Stimulated activated CD8-positive, alpha-beta memory T cell treated with anti-CD3 and anti-CD28 coated beads, Interleukin-15, amount 100 ng/mL, for 24 hours (primary cell): ENCODE results near the gene SNAI1.

ENCODE experiments used
- DNase-seq: peaks from one replicate; pipeline ENCODE4 v3.0.0-alpha.2; 2020; ENCODE audit warnings: low read depth

Gene SNAI1

GRCh38 chr20:50013976-50014375 lies 31.2 kb downstream of the SNAI1 start:
- no peak for DNase-seq

DNA sequence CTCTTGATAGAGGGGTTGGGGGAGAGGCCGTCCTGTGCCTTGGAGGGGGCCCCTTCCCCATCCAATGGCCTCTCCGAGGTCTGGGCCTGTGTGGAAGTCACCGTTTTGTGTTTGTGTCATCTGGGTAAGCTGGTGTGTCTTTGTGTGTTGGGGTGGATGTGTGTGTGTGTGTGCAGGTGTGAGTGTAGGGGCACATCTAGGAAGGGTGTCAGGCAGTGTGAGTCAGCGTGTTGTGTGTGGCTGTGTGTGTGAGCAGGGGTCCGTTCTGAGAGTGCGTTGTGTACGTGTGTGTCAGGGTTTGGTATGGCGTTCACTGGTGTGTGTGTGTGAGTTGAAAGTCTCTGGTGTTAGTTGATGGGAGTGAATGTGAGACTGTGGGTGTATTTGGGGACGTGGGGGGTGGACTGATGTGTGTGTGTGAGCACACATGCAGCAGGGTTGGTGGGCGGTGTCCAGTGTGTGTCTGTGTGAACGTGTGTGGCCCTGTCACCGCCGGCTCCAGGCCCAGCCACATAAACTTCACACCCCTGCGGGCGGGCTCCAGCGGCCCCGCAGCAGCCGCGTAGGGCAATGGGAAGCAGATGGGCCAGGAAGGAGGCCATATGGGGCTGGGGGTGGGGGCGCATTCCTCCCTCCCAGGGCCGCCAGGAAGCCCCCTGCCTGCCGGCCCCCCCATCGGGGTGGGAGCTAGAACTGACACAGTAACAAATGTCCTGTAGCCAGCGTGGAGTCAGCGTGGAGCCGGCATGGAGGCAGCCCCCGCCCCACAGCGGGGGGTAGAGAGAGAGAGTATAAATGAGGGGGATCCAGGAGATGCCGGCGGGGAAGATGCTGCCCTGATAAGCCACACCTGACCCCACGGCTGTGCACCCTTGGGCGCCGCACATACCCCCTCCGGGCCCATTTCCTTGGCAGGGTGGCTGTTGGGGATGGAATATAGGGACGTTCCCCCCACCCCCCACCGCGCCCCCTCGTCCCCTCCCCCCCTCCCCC lies 32.1 kb downstream of the SNAI1 start:
- DNase-seq, result no peak

- no peak for DNase-seq
Observed at GRCh38 chr20:50015636-50015992, 32.8 kb downstream of the SNAI1 start.

GRCh38 chr20:50015993-50016770 lies 33.4 kb downstream of the SNAI1 start:
- DNase-seq, result no peak

DNA sequence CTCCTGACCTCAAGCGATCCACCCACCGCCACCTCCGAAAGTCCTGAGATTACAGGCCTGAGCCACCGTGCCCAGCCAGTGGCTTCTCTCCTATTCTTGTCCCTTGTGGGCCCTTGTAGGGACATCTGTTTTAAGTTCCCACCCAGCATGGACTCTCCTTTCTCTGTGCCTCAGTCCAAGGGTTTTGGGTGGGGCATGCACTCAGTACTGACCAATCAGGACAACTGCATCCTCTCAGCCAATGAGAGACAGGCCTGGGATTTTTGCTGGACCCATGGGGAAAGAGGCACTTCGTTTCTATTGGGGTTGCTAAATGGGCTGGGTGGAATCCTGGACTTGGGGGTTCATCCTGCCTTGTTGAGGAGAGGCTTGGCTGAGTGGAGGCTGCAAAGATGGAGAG lies 34.4 kb downstream of the SNAI1 start:
- DNase-seq, result no peak

DNA sequence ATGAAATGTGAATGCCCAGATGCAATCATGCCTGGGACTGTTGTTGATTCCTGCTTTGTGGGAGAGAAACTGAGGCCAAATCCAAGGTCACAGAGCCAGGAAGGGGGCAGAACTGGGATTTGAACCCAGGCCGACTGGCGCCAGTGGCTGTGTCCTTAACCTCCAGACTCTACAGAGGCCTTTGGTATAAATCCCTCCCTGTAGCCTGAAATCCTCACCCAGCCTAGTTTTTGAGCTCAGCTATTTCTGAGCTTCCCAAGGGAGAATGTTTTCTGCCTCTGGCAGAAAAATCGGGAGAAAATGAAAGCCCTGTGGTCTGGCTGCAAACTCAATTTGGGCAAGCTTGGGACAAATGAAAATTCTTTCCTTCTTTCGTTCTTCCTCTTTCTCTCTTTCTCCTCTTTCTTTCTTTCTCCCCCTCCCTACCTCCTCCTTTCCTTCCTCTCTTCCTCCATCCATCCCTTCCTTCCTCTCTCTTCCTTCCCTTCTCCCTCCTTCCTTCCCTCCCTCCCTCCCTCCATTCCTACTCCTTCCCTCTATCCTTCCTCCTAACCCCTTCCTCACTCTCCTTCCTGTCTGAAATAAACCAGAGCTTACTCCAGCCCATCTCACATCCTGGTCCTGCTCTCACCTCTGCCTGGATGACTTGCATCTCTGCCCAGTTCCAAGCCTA lies 34.9 kb downstream of the SNAI1 start:
- DNase-seq, result no peak

- DNase-seq, result no peak
Observed at GRCh38 chr20:50019466-50020256, 36.9 kb downstream of the SNAI1 start.

- no peak for DNase-seq
Observed at GRCh38 chr20:50020288-50020687, 37.5 kb downstream of the SNAI1 start.

DNA sequence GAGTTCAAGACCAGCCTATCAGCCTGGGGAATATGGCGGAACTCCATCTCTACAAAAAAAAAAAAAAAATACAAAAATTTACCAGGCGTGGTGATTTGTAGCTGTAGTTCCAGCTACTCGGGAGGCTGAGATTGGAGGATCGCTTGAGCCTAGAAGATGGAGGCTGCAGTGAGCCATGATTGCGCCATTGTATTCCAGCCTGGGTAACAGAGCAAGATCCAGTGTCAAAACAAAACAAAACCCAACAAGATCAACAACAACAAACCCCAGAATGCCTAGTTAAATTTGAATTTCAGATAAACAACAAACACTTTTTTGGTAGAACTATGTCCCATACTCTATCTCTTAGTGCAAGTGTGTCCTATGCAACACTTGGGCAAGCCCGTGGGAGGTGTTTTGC lies 39.9 kb downstream of the SNAI1 start:
- DNase-seq, result no peak

DNA sequence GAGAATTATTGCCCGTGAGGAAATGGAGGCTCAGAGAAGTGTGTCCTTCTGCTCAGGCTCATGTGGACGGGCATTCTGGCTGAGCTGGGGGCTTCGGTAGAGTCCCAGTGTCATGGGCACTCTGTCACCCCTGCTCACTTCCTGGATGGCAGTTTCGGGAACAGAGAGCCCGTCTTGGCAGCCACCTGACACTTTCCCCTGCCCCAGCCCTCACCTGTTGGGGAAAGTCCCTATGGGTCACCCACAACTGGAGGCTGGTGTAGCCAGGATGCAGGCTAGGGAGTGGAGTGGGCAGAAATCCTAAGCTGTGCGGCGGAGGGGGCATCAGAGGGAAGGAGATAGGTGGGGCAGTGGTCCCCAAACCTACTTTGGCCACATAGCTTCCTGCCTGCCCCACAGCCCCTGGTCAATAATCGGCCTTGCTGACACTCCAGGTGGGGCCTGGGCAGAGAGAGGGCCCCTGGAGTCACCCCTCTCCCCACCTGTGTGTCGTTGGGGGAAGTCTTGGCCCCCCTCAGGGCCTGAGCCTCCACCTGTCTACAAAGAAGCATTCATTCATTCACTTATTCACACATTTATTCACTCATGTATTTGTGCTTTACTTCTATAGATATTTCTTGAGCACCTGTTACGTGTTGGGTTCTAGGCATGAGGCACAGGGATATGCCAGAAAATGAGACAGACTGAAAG lies 40.5 kb downstream of the SNAI1 start:
- DNase-seq, result no peak

GRCh38 chr20:50026746-50027575 lies 44.2 kb downstream of the SNAI1 start:
- no peak for DNase-seq

GRCh38 chr20:50027611-50028105 lies 44.9 kb downstream of the SNAI1 start:
- DNase-seq, result no peak

DNA sequence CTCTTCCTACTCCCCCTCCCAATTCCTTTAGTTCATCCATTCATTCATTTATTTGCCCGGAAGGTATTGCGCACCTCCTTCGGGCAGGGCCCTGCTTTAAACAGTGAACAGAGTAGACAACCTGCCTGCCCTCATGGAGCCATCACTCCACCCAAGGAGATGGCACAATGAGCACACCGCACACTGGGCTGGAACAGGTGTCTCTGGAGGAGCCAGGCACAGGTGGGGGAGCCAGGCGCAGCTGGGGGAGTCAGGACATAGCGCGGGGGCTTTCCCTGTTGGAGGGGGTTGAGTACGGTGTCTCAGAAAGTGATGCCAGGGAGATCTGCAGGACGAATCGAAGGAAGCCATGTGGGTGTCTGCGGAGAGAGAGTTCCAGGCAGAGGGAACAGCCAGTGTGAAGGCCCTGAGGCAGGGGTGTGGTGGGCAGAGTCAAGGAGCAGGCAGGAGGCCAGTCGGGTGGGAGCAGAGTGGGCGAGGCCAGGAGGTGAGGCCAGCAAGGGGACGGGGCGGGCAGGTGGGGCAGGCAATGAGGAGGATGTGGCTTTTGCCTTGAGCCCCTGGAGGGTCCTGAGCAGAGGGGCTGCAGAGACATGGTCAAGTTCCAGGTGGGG lies 46.4 kb downstream of the SNAI1 start:
- no peak for DNase-seq

DNA sequence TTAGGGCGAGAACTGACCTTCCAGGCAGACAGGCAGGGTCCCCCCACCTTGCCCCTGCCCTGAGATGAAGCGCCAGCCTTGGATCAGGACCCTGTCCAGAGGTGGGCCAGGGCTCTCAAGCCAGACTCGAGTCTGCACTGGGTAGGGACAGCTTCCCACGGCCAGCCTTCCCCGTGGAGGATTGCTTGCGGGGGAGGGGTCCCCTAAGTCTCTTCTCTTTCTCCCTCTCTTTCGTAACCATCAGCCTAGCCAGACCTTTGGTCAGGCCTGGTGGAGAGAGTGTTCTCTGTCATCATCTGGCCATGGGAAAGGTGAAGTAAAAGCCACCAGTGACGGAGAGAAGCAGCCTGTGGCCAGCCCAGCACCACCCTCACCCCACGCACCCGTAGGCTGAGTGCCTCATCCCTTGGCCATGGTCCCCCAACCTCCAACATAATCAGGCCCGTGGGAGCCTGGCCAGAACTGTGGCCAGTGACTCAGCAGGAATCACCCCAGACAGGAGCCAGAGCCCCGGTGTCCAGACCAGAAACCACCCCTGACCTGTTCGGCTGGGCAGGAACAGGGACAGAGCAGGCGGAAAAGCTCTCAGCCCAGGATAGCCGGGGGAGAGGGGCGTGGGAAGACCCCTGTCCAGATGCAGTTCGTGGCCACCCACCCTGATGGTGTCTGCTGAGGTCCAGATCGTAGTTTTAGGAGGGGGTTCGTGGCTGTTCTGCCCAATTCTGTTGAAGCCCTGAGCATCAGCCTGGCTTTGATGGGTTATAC lies 47.1 kb downstream of the SNAI1 start:
- no peak for DNase-seq

- DNase-seq, result no peak
Observed at GRCh38 chr20:50032955-50033666, 50.3 kb downstream of the SNAI1 start.

DNA sequence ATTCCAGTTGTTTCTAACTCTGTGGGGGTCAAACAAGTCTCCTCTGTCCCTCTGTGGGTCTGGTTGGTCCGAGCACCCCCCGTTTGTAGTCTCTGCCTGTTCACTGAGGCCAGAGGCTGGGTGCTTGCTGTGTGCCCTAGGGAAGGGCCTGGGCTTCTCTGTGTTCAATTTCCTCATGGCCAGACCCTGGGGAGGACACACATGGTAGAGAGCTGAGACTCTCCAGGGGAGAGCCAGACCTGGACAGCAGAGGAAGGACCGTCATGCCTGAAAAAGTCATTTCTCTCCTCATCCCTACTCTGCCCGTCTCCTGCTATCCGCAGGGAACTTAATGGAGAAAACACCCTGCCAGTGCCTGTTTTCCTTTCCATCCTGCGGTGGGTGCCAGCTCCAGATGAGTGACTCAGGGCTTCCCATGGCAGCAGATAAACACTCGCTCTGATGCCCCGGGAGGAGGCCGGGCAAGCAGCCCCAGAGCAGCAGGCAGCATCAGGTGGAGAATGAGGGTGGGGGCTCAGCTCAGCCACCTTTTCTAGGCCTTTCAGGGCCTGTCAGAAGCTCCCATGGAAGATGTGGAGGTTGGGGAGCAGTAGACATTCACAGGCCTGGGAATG lies 51.9 kb downstream of the SNAI1 start:
- no peak for DNase-seq

DNA sequence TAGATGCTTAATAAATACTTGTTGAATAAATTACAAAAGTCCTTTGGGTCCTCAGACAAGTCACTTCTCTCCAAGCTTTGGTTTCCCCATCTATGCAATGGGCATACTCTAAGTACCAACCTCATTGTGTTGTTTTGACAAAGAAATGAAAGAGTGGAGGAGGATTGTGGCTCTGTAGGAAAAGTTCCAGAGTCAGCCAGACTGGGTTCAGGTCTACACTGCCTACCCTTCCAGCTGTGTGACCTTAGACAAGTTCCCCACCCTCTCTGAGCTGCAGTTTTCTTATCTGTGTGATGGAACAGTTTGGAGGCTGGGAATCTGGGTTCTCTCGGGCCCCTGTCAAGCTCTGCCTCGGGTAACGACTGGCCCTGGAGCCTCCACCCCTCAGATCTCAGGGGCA lies 53.9 kb downstream of the SNAI1 start:
- no peak for DNase-seq

- DNase-seq, result no peak
Observed at GRCh38 chr20:50037123-50037522, 54.3 kb downstream of the SNAI1 start.
